ENCODE data around the gene MRPS6.

MRPS6 gene

DNA sequence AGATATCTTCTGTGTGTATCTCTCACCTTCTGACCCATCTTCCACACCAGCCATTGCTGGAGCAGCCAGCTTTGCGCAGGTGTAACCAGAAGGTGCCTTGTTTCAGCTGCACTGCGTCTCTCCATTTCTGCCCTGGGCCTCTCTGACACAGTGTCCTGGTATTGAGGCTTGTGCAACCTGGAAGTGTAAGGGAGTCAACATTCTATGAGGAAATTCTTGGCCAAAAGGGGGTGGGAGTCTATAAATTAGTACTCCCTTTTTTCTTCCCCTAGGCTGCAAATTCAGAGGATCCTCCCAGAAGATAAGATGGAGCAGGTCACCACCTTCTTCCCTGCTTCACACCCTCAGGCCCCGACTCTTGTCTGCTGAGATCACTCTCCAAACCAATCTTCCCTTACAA lies 109.1 kb downstream of the MRPS6 start:
- DNase-seq = no peak

DNA sequence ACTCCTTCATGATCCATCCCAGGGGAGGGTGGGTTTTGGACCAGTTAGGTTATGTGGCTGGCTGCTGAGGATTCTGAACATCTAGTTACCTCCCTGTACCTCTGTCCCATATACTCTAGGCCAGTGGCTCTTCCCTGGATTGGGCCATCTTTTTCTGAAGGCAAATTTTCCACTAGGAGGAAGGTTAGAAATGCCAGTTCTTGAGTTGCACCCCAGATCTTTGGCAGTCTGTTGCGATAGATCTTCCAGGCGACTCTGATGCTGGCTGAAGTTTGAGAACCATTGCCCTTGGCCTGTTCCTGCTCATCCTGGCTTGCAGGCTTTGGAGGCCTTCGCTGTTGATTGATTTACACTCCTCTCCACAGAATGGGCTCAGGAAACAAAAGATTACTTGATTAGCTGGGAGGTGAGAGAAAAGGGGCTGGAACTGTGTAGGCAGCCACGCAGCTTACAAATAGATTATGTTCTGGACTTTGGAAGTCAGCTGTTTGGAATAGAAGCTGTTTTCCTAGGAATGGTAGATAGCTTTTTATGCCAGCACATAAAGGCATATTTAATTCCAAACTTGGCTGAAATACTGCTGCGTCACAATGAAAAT lies 110.1 kb downstream of the MRPS6 start:
- no peak for DNase-seq

DNA sequence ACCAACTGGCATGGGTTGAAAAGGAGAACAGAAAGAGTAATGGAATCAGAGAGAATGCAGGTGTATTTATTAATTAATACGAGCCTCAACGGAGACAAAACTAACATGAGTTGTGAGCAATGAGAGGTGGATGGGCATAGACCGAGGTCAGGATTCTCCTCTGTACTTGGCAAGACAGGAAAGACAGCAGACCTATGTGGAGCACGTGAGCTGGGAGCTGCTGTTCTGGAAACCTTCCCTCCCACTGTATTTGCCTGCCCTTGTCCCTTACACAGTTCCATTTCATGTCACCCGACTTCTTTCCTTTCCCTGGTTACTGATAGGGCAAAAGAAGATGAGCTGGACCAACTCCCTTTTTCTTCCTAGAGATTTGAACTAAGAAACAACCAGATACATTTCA lies 110.9 kb downstream of the MRPS6 start:
- no peak for DNase-seq

DNA sequence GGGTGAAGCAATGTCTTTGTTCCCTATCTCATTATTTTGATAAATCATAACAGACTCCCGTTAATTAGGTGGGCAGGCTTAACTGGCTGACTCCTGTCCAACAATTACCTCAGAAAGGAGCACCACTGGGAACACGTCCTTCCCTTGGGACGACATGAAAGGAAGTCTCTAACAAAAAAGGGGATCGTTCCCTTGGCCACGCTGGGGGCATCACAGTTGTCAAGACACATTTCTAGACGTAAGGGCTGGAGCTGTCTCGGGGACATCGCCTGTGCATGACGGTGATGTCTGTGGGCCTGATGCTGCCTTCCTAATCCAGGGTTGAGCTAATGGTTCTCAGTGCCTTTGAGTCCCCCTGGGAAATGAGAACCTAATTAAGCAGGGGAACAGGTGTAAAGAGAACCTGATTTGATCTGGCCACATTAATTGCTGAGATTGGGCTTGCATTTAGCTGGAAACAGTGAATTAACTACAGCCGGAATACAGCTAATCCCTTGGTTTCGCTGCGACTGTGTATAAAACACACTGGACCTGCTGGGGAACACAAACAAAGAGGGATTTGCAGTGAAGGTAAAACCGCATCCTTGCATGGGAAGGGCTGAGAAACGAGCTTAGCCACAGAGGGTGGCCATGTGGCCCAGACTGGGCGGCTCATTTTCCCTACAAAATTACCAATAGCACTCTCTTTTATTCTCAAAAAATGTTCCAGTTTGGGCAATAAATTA lies 111.8 kb downstream of the MRPS6 start:
- DNase-seq = no peak

DNA sequence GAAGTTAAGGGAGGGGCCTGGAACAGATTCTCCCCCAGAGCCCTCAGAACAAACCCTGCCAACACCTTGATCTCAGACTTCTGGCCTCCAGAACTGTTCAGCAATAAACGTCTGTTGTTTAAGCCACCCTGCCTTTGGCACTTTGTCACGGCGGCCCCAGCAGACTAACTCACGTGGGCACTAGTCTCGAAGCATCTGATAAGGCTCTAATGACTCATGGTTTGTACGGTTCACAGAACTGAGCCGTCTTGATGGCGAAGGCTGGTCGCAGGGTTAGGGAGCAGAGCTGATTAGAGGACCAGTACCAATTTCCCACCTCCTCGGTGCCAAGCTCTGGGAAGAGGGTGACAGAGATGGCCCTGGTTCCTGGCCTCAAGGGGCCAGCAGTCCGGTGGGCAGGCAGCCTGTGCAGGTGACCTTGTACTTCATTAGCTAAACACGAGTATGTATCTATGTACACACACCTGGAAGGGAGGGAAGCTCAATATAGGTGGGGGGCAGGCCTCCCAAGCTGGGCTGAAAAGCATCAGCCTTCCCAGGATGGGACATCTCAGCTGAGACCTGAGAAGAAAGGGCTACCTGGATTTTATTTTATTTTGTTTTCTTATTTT lies 112.8 kb downstream of the MRPS6 start:
- no peak for DNase-seq

DNA sequence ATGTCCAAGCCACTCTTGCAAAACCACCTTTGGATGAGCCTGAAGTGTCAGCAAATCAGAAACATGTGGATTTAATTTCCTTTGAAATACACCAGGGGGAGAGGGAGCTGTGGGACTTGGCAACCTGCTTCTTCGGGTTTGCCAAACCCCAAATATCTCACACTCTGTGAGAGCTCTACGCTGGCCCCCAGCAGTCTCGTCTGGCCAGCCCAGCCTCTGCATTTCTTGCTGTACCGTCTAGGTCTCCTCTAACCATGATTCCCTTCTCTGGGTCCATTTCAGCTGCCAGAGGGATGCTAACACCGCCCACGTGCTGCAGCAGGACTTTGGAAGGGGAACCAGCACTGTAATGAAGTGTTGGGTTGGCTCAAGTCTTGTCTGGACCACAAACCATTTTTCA lies 114.6 kb downstream of the MRPS6 start:
- DNase-seq = no peak

DNA sequence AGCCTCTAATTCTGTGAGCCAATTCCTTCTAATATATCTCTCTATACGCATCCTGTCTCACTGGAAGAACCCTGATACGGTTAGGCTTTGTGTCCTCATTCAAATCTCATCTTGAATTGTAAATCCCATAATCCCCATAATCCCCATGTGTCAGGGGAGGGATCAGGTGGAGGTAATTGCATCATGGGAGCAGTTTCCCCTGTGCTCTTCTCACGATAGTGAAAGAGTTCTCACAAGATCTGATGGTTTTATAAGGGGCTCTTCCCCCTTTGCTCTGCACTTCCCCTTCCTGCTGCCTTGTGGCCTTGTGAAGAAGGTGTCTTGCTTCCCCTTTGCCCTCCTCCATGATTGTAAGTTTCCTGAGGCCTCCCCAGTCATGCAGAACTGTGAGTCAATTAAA lies 116.1 kb downstream of the MRPS6 start:
- no peak for DNase-seq

DNA sequence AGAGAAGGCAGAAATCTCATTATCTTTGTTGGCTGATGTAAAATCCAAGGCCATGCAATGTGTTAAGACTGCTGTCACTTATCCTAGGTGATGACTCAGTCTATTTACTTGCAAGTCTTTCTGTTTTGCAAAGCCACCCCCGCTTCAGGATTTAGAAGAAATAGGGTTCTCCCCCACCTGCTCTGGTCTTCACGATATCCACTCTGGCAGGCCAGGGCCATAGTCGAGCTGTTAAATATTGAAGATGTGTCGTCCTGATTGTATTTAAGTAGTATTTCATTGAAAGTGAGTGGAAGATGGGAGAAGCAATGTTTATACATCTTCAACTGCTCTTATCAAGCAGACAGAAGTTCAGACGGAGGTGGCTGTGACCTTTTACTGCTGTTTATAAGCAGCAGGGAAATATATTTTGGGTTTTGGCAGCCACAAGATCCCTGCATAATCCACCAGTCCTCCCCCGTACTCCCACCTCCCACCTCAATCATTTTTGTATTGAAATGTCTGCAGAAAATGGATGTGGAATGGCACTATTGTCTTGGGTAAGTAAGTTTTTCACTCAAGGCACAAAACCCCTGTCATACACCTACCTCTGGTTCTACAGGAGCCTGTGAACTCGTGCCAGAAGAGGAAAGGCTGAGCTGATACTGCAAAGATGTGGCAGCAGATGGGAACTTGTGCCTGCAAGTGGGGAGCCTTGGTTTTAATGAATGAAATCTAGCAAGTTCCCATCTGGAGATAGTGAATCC lies 117.4 kb downstream of the MRPS6 start:
- no peak for DNase-seq

DNA sequence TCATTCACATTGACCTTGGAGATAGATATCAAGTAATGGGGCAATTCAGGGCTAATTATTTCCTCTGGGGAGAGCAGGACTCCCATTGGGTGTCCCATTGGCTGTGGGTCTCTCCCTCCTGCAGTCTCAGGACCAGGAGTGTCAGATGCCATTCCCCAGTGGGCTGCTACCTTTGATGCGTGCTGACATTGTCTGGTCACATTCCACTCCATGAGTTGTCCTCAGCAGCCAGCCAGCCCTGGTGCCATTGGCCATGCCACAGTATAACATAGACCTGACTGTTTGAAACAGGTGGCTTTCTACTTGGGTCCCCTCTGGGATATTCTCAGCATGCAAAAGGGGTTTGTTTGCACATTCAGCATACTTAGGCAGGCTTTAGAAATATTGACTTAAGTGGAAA lies 118.5 kb downstream of the MRPS6 start:
- no peak for DNase-seq
